NCI-H345 (cell line): ENCODE results near the gene CPEB3.
A peak's percentile ranks its signal among the peaks of the same experiment; 100 is the strongest.
"Not testable (repeated sequence)": the region's sequence is repeated elsewhere in the genome, so short reads cannot be mapped to it uniquely, and the experiment has no call there.

Experiments used
- DNase-seq: peaks from one replicate; lab custom pipeline; 2025; lab: John Stamatoyannopoulos, UW

CPEB3 gene

DNA sequence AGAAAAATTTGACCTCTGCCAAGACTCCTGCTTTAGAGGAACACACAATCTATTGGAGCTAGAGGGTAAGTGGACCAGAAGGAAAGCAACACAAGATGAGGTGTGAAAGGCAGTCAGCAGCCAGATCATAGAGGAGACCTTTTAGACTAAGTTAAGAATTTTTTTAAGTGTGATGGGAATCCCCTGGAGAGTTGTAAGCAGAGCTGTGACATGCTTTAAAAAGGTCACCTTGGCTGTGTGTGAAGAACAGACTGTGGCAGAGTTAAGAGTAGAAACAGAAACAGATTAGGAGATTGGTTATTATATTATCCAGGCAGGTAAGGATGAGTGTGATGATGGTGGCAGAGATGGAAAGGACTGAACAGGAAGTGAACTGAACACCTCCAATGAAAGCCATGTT, 23.5 kb downstream of the CPEB3 start:
- DNase-seq = no peak

DNA sequence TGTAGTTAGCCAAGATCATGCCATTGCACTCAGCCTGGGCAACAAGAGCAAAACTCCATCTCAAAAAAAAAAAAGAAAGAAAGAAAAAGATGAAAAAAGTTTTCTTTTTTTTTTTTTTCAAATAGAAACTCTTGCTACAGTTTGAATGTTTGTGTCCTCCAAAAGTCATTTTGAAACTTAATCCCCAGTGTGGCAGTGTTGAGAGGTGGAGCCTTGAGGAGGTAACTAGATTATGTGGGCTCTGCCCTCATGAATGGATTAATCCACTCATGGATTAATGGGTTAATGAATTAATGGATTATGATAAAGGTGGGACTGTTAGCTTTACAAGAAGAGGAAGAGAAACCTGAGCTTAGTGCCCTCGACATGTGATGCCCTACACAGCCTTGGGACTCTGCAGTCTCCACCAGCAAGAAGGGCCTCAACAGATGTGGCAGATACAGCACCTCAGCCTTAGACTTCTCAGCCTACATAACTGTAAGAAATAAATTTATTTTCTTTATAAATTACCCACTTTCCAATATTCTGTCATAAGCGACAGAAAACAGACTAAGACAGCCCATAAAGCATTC, 25.1 kb downstream of the CPEB3 start:
- DNase-seq = no peak

DNA sequence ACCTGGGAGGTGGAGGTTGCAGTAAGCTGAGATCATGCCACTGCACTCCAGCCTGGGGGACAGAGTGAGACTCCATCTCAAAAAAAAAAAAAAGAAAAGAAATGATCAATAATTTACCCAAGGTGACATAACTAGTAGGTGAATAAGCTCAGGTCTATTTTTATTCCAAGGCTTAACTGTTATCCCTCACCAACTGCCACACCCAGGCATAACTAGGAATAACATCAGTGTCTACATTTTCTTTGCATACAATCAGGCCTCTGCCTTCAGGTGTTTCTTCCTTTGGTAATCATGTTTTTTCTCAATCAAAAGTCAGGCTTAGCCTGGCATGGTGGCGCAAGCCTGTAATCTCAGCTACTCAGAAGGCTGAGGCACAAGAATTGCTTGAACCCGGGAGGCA, 26.6 kb downstream of the CPEB3 start:
- no peak for DNase-seq

DNA sequence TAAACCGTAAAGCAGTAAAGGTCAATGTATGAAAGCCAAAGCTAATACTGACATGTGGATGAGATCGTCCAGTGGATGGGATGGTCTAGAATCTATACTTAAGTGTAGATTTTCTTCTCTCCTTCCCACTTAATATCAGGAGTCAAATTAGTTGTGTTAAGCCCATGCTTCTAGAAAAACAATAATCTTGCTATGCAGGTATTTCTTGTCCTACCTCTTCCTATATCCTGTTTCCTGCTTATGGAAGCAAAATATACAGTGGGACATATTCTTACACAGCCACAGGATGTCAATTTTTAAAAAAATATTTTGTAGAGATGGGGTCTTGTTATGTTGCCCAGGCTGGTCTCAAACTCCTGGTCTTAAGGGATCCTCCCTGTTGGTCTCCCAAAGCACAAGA, 27.5 kb downstream of the CPEB3 start:
- DNase-seq = no peak

DNA sequence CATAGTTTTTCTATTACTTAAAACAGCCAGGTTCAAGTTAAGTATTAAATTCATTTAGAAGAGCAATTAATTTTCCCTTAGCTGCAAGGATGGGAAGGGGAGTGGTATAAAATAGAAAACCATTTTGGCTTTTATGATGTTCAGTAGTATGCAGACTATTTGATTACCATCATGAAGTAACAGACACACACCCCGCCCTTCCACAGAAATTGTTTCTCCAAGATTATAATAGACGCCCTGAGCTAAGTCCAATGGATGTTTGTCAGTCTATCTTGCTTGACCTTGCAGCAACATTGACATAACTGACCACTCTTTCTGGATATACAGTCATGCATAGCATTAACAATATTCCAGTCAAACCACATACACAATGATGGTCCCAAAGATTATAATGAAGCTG, 42.3 kb downstream of the CPEB3 start:
- DNase-seq = no peak

DNA sequence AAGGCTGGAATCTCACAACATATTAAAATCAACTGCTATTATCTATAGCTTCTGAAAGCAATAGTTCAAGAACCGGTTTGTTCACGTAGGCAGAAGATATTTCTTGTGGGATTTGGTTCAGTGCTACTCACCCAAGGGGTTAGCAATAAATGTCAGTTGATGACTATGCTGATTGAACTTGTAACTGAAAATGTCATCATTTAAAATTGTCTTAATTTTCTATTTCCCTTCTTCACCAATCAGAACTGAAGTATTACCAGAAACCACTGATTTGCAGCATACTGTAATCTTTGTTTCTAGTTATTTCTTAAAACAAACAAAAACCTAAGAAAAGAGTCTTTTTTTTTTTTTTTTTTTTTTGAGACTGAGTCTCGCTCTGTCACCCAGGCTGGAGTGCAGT, 46.1 kb downstream of the CPEB3 start:
- no peak for DNase-seq

DNA sequence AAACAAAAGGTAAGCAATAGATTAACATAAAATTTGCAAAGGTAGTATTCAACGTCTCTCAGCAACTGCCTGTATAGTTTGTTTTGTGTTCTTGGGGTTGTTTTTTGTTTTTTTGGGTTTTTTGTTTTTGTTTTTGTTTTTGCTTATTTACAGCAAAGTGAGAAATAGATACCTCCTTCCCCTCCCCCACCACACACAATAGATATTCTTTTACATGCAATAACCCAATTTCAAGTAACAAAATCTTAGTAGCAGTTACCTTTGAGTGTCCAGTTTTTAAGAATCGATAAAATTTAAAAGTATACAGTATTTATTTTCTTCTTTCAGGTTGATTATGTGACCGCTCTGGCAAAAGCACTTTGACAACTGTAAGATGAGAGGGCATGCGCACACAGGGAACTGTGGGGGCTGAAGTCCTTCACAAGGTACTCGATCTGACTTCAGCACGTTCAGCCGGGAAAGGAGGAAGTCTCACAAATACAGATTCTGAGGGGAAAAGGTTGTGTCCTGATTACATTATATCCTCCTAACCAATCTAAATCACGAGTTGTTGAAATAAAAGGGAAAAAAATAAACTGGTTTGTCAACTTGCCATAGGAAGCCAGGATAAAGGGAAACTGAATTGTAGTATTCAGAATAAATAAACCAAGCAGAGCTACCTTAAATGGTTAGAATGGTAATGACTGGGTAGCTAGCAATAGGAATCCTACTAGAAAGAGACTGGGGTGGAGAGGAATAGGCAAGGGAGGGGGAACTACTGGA, 47.8 kb downstream of the CPEB3 start:
- DNase-seq = peak; percentile 43

DNA sequence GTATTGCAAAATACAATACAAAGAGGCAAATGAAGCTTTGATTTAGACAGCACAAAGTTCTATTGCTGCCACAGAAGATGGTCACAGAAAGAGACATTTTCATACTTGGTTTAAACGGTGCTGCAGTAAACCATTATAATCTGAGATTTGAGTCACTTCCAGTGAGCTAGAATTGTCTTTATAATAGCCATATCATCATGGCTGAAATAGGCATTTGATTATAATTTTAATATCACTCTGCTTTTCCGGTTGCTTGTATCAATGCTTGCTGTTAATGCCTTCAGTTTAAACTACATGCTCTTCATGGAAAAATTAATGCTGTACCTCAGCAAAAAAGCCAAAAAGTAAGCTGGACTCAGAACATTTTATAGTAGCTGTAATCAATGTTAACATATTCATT, 48.5 kb downstream of the CPEB3 start:
- no peak for DNase-seq

DNA sequence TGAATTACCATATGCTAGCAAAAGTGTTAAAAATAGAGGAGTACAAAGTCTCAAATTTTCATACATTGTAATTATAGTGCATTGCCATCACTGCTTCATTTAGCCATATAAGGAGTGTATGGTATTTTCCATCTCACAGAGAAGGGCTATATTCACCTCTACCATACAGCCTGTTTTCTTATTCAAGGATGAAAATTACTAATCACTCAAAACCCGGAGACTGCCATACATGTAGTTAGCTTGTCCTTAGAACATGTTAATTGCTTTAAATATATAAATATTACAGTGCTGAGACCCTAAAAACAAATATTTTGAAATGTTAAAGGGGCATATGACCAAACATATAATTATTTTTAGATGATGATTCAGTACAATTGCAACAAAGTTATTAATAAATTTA, 49.4 kb downstream of the CPEB3 start:
- DNase-seq = no peak

DNA sequence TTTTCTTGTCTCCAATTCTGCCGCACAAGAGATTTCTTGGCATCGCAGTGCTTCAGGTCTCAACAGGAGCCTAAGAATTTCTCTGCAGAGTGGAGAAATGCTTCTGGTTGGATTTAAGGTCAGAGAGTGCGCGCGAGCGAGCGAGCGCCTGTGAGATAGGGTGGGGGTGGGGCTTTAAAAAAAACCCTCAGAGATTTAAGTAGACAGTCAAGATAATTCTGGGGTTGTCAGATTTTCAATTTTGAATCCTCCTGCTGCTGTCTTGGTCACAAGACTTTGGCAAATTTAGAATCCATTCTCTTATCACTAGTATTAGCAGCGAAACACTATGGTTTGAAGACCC, 49.7 kb downstream of the CPEB3 start:
- no peak for DNase-seq

DNA sequence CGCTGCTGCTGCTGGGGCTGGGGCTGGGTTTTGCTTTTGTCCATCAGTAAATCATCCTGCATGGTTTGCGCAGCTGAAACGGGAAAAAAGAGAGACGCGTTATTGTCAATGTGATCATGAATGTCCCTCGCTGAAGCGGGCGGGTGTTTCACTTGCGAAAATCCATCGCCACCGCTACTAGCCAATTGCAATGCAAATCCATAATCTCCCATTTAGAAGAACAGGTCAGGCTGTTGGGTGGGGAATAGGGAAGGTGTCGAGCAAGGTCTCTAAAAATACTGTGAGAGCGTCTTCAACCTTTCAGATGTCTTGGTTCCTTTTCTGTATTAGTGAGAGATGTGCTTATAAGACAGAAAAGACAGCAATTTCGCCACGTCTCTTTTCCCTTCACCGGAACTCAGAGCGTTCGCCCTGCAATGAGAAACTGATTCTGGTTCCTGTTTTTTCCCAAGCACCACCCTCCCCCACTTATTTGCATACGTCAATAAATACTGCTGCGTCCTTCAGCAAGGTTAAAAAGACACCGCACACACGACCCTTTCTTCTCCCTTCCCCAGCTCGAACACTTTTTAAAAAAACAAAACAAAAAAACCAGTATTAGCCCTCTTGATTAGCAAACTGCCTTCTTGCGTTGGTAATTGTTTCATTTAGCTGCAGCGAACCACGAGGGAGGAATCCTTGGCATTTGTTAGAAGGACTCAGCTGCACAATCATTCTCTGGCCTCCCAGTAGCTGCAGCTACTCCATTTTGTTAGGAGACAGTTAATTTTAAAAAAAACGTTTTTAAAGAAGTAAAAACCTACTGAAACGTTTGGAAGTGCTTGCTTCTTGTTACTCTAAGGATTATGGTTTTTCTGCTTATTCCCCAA, 50.4 kb downstream of the CPEB3 start:
- DNase-seq = no peak

DNA sequence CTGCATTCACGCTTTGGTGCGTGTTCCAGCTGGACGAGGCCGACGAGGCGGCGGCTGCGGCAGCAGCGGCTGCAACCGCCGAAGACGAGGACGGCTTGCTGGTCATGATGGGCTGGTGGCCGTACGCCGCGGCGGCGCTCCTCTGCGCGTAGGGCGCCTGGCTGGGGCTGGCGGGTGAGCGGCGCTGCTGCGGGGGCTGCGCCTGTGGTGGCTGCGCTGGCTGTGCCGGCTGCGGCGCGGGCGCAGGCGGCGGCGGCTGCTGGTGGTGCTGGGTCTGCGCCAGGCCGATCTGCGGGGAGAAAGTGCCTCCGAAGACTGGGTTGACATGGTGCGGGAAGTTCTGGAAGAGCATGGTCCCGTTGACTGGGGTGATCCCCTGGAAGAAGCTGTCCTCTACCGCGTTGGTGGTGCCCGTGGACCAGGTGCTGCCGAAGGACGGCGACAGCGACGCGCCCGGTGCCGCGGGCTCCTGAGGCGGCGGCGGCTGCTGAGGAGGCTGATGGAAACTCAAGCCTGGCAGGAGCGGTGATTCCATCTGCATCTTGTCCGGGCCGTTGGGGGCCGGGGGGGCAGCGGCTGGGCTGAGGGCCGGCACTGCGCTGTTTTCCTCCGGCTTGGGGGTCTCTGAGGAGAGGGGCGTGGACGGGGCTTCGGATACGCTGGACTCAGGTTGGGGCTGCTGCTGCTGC, 51.1 kb downstream of the CPEB3 start:
- DNase-seq = no peak

DNA sequence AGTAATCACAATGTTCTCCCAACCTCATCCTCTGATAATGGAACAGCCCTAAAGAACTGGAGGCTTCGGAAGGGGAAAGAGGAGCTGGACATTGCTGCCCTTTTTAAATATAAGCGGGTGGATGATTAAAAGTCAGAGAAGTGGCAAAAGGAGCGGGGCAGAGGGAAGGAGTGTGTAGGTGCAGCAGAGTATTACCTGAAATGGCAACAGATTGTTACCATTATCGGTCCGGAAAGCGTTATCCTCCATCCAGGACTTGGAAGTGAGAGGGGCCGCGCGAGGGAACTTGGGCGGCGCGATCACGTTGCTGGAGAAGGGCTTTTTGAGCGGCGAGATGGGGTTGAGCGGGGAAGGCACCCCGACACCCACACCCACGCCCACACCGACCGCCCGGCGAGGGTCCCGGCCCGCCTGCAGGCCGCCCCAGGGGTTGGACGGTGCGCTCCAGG, 51.7 kb downstream of the CPEB3 start:
- no peak for DNase-seq

DNA sequence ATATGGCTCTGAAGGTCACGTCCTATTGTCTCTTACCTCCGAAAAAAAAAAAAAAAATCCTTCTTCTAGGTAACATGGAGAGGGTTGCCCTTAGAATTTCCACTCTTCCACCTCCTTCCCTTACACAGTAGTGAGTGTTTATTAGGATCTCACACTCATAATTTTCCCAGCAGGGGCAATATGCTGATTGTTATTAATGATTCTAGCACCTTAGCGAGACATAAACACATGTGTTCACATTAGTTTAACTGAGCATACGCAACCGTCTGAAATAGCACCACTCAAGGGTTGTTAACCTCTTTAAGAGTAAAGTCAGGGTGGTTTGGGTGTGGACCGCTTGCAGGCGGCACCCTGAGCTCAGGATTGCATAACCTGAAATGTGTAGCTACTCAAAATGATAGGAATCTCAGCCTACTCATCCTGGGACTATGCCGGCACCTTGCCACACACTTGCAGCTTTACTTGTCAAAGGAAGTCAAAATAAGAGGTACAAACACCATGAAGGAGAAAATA, 52.2 kb downstream of the CPEB3 start:
- DNase-seq = no peak

DNA sequence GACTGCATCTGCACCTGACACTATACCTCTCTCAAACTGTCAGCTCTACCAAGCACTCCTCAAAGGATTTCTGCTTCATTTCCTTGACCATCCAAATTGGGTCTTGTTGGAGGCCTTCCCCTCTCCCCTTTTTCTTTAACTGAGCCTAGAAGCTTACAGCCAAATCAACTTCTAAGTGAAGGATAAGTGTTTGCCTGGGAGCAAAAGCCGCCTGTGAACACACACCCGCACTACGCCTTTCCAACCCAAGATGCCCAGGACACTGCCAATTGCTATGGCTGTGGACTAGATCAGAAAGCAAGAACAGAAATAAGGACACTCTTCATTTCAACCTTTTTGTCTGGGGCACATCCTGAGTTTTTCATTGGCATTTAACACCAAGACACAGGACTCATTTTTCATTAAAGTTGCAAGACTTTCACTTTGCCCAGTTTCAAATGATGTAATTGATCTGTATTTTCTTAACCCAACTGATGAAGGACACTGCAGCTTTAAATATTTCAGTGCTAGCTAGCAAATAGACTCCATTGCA, 52.8 kb downstream of the CPEB3 start:
- no peak for DNase-seq

DNA sequence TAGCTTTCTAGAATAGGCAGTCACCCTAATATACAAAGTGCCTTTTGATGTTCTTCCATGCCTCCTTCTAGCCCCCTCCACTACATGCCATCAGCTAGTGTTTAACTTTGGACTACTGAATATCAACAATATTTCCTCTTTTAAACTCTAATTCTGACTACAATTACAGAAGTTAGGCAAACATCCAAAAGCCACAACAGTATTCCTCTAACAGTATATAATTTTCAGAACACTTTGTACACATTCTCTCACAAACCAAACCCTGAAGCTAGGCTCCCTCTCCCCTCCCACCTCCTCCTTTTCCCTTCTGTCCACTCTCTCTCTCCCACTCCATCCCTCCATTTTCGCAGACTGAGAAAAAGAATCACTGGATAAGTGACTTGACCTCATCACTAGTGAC, 59.7 kb downstream of the CPEB3 start:
- no peak for DNase-seq

DNA sequence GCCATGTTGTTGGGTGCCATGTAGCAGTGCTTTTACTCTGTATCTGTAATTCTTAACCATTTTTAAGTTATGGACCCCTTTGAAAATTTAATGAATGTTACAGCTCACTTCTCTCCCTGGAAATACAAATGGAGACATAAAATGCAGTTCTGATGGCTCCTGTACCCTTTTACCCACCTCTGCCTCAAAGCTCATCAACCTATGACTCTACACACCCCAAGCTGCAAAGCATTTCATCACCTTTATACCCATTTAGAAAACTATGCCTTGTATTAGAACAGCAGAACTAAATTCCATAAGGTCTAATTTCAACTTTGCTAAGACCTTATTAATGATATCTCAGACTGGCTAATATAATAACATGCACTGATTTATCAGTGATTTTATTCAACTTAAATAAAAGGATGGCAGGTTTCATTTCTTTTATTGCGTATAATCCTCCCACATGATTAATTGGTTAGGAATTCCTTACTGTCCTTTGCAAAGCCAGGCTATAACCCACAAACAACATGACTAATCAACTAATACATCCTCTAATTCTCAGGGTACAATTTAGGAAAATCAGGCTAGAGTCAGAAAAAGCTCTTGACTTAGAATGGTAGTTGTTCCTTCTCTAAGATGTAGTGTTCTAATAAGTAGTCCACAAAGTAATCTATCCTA, 68.1 kb downstream of the CPEB3 start:
- no peak for DNase-seq

DNA sequence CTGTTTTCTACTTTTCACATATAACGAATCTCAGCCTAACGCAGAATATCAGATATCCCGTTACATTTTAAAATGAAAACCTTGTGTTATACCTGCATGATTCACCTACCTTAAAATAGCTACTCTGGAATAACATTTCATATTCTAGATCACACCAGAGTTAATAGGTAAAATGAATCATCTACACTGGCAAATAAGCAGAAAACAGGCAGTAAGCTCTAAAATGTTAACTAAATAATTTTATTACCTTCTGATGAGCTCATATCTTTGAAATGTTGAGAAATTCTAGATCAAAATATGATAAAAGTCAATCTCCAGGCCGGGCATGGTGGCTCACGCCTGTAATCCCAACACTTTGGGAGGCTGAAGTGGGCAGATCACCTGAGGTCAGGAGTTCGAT, 71.3 kb downstream of the CPEB3 start:
- no peak for DNase-seq

DNA sequence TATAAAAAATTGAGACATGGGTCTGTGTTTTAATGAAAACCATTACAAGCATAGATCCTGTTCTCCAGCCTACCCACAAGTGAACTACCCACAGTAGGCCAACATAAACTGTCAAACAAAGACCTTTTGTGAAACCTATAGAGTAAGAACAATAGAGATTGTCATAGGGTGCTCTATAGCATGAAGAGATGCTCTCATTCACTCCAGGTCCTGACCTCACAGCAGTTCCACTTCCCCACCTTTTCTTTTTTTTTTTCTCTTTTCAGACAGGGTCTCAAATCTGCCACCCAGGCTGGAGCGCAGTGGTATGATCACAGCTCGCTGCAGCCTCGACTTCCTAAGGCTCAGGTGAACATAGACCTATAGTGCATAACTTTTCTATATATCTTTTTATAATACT, 72.3 kb downstream of the CPEB3 start:
- DNase-seq = no peak

DNA sequence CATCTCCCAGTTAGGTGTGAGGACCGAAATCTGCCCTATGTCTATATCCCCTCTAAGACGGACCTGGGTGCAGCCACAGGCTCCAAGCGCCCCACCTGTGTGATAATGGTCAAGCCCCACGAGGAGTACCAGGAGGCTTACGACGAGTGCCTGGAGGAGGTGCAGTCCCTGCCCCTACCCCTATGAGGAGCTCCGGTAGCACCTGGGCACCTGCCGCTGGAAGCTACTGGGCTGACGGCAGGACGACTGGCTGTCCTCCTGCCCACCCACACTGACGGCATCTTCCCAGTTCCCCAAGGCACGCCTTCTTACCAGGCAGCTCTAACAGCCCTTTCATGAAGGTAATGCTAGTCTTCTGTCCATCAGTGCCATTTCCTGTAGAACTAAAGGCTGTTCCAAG, 74.3 kb downstream of the CPEB3 start:
- not testable (repeated sequence) for DNase-seq

DNA sequence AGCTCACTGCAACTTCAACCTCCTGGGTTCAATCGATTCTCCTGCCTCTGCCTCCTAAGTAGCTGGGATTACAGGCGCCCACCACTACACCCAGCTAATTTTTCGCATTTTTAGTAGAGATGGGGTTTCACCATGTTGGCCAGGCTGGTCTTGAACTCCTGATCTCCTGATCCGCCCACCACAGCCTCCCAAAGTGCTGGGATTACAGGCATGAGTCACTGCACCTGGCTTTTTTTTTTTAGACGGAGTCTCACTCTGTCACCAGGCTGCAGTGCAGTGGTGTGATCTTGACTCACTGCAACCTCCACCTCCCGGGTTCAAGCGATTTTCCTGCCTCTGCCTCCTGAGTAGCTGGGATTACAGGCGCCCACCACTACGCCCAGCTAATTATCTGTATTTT, 75.7 kb downstream of the CPEB3 start:
- DNase-seq = not testable (repeated sequence)

DNA sequence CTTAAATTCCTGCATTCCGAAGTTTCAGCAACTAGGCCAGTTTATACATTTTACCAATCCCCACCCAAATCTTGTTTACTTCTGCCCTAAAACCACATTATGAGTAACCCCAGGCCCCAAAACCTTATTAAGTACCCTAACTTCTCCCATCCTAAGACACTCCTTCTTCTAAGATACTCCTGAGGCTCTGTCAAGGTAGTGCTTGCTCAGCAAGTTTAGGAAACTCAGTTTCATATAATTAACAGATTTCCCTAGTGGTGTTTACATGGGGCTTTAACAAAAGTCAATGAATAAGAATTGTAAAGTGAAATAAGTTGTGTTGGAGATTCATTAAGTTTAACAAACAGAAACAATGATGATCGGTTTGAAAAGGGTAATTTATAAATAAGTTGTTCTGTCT, 77.8 kb downstream of the CPEB3 start:
- no peak for DNase-seq
